ENCODE measurements around the gene PRR5L.

DNA sequence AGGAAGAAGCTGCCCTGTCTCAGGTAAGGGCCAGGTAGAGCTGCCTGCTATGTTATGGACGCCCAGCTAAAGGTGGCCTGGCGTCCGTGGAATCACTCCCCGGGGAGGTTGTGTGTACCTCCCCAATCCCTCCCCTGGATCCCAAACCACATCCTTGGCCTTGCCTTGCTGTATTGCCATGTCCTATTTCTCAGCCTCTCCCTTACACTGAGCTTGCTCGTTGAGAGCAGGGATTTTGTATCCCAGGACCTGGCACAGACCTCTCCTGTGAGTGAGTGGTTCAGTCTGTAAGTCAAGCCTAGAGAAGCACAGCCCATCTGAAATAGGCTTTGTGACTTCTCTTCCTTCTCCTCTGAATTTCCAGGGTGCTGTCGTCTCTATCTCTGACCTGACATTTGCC is 160.1 kb downstream of the PRR5L start:
- TF ChIP-seq, protein P1, sequence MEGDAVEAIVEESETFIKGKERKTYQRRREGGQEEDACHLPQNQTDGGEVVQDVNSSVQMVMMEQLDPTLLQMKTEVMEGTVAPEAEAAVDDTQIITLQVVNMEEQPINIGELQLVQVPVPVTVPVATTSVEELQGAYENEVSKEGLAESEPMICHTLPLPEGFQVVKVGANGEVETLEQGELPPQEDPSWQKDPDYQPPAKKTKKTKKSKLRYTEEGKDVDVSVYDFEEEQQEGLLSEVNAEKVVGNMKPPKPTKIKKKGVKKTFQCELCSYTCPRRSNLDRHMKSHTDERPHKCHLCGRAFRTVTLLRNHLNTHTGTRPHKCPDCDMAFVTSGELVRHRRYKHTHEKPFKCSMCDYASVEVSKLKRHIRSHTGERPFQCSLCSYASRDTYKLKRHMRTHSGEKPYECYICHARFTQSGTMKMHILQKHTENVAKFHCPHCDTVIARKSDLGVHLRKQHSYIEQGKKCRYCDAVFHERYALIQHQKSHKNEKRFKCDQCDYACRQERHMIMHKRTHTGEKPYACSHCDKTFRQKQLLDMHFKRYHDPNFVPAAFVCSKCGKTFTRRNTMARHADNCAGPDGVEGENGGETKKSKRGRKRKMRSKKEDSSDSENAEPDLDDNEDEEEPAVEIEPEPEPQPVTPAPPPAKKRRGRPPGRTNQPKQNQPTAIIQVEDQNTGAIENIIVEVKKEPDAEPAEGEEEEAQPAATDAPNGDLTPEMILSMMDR (IDR thresholded peaks at IDR 0.05), result no peak
- no peak for TF ChIP-seq POLR2AphosphoS5 (IDR thresholded peaks at IDR 0.05)

Measured in sigmoid colon (tissue), 4 donors.